Activated CD8-positive, alpha-beta T cell treated with anti-CD3 and anti-CD28 coated beads for 36 hours (primary cell): ENCODE data around the gene HOXC5. TPM values are rescaled to one million over a fixed set of nuclear protein-coding genes. Genes with fewer than 3 reads are reported as not detected.
A peak's percentile ranks its signal among the peaks of the same experiment; 100 is the strongest.

Source experiments
- ATAC-seq: fragments of 200-7000 bp; cut with Tn5 transposase; one replicate; pipeline ENCODE4 v1.10.0; 2021; ENCODE audit warnings: mild to moderate bottlenecking, moderate library complexity
- CTCF ChIA-PET: fragments of 350-600 bp; sonication (Branson Sonifier 250); formaldehyde crosslinking; loops from one replicate; lab custom pipeline; 2021; ENCODE audit warnings: antibody characterized with exemption; lab: Charles Lee
- POLR2A ChIA-PET: fragments of 350-600 bp; sonication (Branson Sonifier 250); formaldehyde crosslinking; loops from one replicate; lab custom pipeline; 2021; ENCODE audit warnings: antibody characterized with exemption; lab: Charles Lee
- DNase-seq: peaks from one replicate; pipeline ENCODE4 v3.0.0-alpha.2; 2020
- H3K27ac Mint-ChIP-seq: one replicate; pipeline ENCODE4 v1.8.0; 2021; ENCODE audit warnings: mild to moderate bottlenecking, mixed read lengths
- H3K27me3 Mint-ChIP-seq: one replicate; pipeline ENCODE4 v1.8.0; 2021; ENCODE audit warnings: mixed read lengths
- H3K36me3 Mint-ChIP-seq: one replicate; pipeline ENCODE4 v1.8.0; 2021; ENCODE audit warnings: low read depth, mixed read lengths
- H3K4me1 Mint-ChIP-seq: one replicate; pipeline ENCODE4 v1.8.0; 2021; ENCODE audit warnings: low read depth, mixed read lengths
- H3K4me3 Mint-ChIP-seq: one replicate; pipeline ENCODE4 v1.8.0; 2021; ENCODE audit warnings: mild to moderate bottlenecking, moderate library complexity, mixed read lengths
- H3K9me3 Mint-ChIP-seq: one replicate; pipeline ENCODE4 v1.8.0; 2021; ENCODE audit warnings: mixed read lengths
- CTCF ChIP-seq: fragments of 200-600 bp; IDR thresholded peaks from one replicate; pipeline ENCODE4 v1.8.0; 2022; ENCODE audit warnings: antibody characterized with exemption, mild to moderate bottlenecking
- intact Hi-C: fragments of 100-400 bp; cut with micrococcal nuclease; formaldehyde crosslinking; loops from one replicate; pipeline ENCODE4 v1.10.0; 2022
- total RNA-seq, 2 experiments: library from RNA; stranded (reverse); gene quantifications; one replicate each; pipeline ENCODE4 v1.2.3, GENCODE V29; 2021

HOXC5 gene
- total RNA-seq, 2 experiments from 2014 or later, result not detected

GRCh38 chr12:54044425-54045103 lies 11.7 kb downstream of the HOXC5 start:
- H3K27me3 Mint-ChIP-seq, result peaks cover 82% of the 10 kb centered on the region
- CTCF ChIA-PET, result interaction anchor here (0.7 to 2.9 kb wide), 9 partner anchors 9 to 298 kb away, joined by 3 to 11 read pairs (median 3); partner anchors contain the start of genes HOXC10, HOXC4 and HOXC5
- no peak for TF ChIP-seq CTCF
- DNase-seq, result no peak
- no peaks in the 10 kb centered on the region for H3K36me3 Mint-ChIP-seq
- H3K27ac Mint-ChIP-seq, result no peak overlapping the region
- intact Hi-C loops, result no loop called here
- H3K4me3 Mint-ChIP-seq, result no peak overlapping the region
- peaks cover 12% of the 10 kb centered on the region for H3K4me1 Mint-ChIP-seq
- no peak for ATAC-seq
- H3K9me3 Mint-ChIP-seq, result no peaks in the 10 kb centered on the region
- POLR2A ChIA-PET, result interaction anchor here (1.3 kb wide), 1 partner anchor 23 kb away, joined by 3 read pairs; no protein-coding TSS in a partner anchor

- no peak overlapping the region for H3K4me3 Mint-ChIP-seq
Measured at GRCh38 chr12:54045401-54045800, 12.6 kb downstream of the HOXC5 start.

GRCh38 chr12:54045868-54046521 lies 13.1 kb downstream of the HOXC5 start:
- POLR2A ChIA-PET, result interaction anchor here (0.6 to 1.3 kb wide), 2 partner anchors 24 to 172 kb away, joined by 3 read pairs; no protein-coding TSS in a partner anchor
- no peak overlapping the region for H3K27ac Mint-ChIP-seq
- intact Hi-C loops, result no loop called here

More at GRCh38 chr12:54045401-54045800, 12.6 kb downstream of the HOXC5 start:
- H3K27me3 Mint-ChIP-seq, result peaks cover 85% of the 10 kb centered on the region
- ATAC-seq, result no peak
- peaks cover 18% of the 10 kb centered on the region for H3K4me1 Mint-ChIP-seq
- no peaks in the 10 kb centered on the region for H3K36me3 Mint-ChIP-seq
- TF ChIP-seq CTCF, result no peak
- intact Hi-C loops, result no loop called here
- H3K9me3 Mint-ChIP-seq, result no peaks in the 10 kb centered on the region
- no peak overlapping the region for H3K27ac Mint-ChIP-seq
- ChIA-PET CTCF (interaction anchor here (0.8 to 2.9 kb wide), 8 partner anchors 8 to 299 kb away, joined by 3 to 11 read pairs (median 3); partner anchors contain the start of genes HOXC10, HOXC4 and HOXC5), POLR2A (interaction anchor here (0.6 to 1.3 kb wide), 2 partner anchors 24 to 173 kb away, joined by 3 read pairs; no protein-coding TSS in a partner anchor)
- no peak for DNase-seq

GRCh38 chr12:54046809-54047159 lies 13.9 kb downstream of the HOXC5 start:
- H3K4me1 Mint-ChIP-seq, result peaks cover 25% of the 10 kb centered on the region
- ChIA-PET CTCF (no interaction called here), POLR2A (no interaction called here)
- no peak for ATAC-seq
- no peaks in the 10 kb centered on the region for H3K36me3 Mint-ChIP-seq
- no peak overlapping the region for H3K27ac Mint-ChIP-seq
- DNase-seq, result no peak
- no peaks in the 10 kb centered on the region for H3K9me3 Mint-ChIP-seq
- peaks cover 87% of the 10 kb centered on the region for H3K27me3 Mint-ChIP-seq
- peak overlapping the region; percentile 18 for H3K4me3 Mint-ChIP-seq
- TF ChIP-seq CTCF, result no peak
- intact Hi-C loops, result no loop called here

More at GRCh38 chr12:54045868-54046521, 13.1 kb downstream of the HOXC5 start:
- Mint-ChIP-seq H3K4me1 (peaks cover 20% of the 10 kb centered on the region), H3K4me3 (no peak overlapping the region), H3K27me3 (peaks cover 86% of the 10 kb centered on the region), H3K36me3 (no peaks in the 10 kb centered on the region), H3K9me3 (no peaks in the 10 kb centered on the region)
- CTCF ChIA-PET, result interaction anchor here (0.8 to 2.9 kb wide), 5 partner anchors 13 to 299 kb away, joined by 3 to 11 read pairs (median 3); partner anchors contain the start of genes HOXC10 and HOXC5
- no peak for TF ChIP-seq CTCF
- no peak for ATAC-seq
- no peak for DNase-seq
